Nephron (organoid): ENCODE data around the gene COL12A1.
A peak's percentile ranks its signal among the peaks of the same experiment; 100 is the strongest.

Experiments
- H3K27ac Mint-ChIP-seq, 3 experiments: 2 replicates each; pipeline ENCODE4 v1.8.0; 2020; ENCODE audit warnings: mixed read lengths in 3 of 3, mild to moderate bottlenecking in 2 of 3, moderate library complexity in 1 of 3
- H3K27me3 Mint-ChIP-seq: 2 replicates; pipeline ENCODE4 v1.8.0; 2021; ENCODE audit warnings: low read depth, mild to moderate bottlenecking, moderate library complexity, mixed read lengths
- H3K36me3 Mint-ChIP-seq: 2 replicates; pipeline ENCODE4 v1.8.0; 2020; ENCODE audit warnings: low read depth, mixed read lengths
- H3K4me1 Mint-ChIP-seq: 2 replicates; pipeline ENCODE4 v1.8.0; 2020; ENCODE audit warnings: mixed read lengths
- H3K4me3 Mint-ChIP-seq, 3 experiments: 2 replicates each; pipeline ENCODE4 v1.8.0; 2020; ENCODE audit warnings: mild to moderate bottlenecking in 3 of 3, mixed read lengths in 3 of 3, moderate library complexity in 2 of 3
- H3K9me3 Mint-ChIP-seq: 2 replicates; pipeline ENCODE4 v1.8.0; 2020; ENCODE audit warnings: mixed read lengths
- TF ChIP-seq, protein P1 (sequence below), 3 experiments: fragments of 200-600 bp; sonication (generic); IDR thresholded peaks; one replicate each; pipeline ENCODE4 v1.5.0; 2021; ENCODE audit warnings: antibody characterized with exemption in 3 of 3; ENCODE audit not compliant: unreplicated experiment in 3 of 3

COL12A1 gene

DNA sequence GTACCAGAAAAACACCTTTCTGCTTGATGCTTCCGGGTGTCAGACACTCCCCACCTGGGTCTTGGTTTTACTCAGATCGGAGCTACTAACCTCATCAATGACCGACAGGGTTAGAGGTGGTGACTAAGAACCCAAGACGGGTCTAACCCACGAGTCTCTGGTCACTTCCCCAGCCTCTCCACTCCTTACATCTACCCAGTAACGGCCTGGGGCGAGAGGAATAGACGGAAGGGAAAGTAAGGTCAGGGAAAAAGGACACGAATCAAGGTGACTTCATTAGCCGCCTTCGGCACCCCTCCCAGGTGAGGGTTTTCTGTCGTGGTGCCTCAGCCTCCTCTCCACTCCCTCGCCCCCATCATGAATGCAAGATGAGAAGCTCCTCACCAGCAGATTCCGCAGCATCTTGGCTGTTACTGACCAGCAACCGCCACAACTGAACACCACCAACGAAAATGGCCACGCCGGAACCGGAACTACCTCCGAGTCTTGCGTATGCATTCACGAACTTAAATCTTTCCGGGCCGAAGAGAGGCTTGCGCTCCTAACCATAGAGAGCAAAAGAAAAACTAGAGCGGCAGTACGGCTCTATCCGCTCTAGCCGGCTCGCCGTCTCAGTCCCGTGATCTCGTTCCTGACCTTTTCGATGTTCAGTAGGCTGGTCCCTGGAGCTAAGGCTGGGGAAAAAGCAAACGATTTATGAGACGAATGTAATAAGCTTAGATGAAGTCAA, 37.6 kb upstream of the COL12A1 start, which contains the start of gene COX7A2:
Gene COX7A2 (minus strand): TSS at position 469 of the 730 bp plus-strand sequence. CDS start 67 bp downstream, at position 402.
- Mint-ChIP-seq H3K4me1 (peaks cover 32% of the 10 kb centered on the region), H3K36me3 (peaks cover 34% of the 10 kb centered on the region), H3K27me3 (no peaks in the 10 kb centered on the region), H3K27ac (peak within 1 kb of the TSS; percentile 99), H3K9me3 (no peaks in the 10 kb centered on the region), H3K4me3 (peak within 1 kb of the TSS; percentile 98 to 100 (median 98))
- TF ChIP-seq, protein P1, sequence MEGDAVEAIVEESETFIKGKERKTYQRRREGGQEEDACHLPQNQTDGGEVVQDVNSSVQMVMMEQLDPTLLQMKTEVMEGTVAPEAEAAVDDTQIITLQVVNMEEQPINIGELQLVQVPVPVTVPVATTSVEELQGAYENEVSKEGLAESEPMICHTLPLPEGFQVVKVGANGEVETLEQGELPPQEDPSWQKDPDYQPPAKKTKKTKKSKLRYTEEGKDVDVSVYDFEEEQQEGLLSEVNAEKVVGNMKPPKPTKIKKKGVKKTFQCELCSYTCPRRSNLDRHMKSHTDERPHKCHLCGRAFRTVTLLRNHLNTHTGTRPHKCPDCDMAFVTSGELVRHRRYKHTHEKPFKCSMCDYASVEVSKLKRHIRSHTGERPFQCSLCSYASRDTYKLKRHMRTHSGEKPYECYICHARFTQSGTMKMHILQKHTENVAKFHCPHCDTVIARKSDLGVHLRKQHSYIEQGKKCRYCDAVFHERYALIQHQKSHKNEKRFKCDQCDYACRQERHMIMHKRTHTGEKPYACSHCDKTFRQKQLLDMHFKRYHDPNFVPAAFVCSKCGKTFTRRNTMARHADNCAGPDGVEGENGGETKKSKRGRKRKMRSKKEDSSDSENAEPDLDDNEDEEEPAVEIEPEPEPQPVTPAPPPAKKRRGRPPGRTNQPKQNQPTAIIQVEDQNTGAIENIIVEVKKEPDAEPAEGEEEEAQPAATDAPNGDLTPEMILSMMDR (IDR thresholded peaks at IDR 0.05; ENCODE audit: unreplicated experiment in 3 of 3) = no peak

DNA sequence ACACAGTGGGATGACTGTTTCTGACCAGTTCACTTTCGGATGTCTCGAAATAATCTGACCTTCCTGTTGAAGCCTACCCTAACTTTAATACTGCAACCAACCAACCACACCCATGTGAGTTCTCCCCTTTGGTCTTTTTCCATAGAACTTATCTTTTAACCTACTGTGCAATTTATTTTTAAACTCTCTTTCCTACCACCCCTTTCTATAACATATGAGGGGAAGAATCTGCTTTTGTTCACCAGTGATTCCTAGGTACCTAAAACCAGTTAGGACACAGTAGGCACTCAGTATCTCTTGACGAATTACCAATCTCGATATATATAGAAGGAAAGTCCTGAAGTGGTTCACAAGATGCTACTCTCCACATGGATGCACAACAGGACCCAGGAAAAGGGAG, 30.8 kb upstream of the COL12A1 start:
- Mint-ChIP-seq H3K4me1 (peaks cover 50% of the 10 kb centered on the region), H3K4me3 (no peak overlapping the region), H3K9me3 (no peaks in the 10 kb centered on the region), H3K27ac (peak overlapping the region in 1 of 3 experiments; percentile 18), H3K27me3 (no peaks in the 10 kb centered on the region), H3K36me3 (peaks cover 39% of the 10 kb centered on the region)
- TF ChIP-seq, protein P1 (IDR thresholded peaks at IDR 0.05; ENCODE audit: unreplicated experiment in 3 of 3) = no peak

DNA sequence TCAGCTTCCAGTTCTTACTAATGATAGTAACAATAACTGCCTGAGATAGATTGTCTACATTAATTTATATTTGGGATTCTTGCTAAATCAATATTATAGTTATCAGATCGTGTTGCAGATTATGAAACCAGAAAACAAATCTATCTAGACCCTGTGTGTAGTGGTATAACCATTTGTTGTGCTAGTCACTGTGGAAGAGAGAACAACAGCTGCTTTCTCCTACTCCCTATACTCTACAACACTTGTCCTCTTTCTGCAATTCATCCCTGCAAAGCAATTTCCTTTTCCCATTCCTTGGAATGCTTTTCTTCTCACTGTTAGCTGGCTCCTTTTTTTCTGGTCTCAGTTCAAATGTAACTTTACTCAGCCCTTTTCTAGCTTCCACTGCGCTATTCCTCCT, 29.4 kb upstream of the COL12A1 start:
- Mint-ChIP-seq H3K27ac (peak overlapping the region; percentile 46 to 69 (median 68)), H3K4me1 (peaks cover 55% of the 10 kb centered on the region), H3K4me3 (no peak overlapping the region), H3K36me3 (peaks cover 27% of the 10 kb centered on the region), H3K9me3 (no peaks in the 10 kb centered on the region), H3K27me3 (no peaks in the 10 kb centered on the region)
- TF ChIP-seq, protein P1 (IDR thresholded peaks at IDR 0.05; ENCODE audit: unreplicated experiment in 3 of 3) = no peak

DNA sequence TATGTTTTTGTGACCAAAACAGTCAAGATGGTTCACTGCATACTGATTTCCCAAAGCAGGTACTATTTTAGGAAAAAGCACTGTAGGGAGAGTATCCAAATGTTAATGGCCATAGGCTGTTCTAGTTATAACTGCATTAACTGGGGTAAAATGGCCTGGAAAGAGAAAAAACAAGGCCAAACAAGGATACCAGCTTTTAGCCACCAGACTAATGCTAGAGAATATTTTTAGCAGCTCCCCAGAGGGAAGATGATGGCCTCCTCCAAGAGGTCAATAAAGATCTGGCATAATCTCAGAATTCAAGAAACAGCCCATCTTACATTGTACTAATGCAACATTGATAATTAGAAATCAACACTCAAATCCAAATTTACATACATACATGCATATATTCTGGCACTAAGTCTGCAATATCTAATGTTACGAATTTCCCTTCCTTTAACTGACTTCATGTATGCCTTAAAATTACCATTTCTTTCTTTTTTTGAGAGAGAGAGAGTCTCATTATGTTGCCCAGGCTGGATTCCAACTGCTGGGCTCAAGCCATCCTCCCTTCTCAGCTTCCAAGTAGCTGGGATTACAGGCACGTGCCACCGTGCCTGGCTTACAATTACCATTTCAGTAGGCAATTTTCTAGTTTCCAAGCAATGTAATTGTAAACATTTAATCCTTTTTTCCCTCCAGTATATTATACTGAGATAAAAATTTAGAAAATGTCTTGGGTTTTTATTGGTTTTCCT, 28.4 kb upstream of the COL12A1 start:
- TF ChIP-seq, protein P1 (IDR thresholded peaks at IDR 0.05; ENCODE audit: unreplicated experiment in 3 of 3) = no peak
- Mint-ChIP-seq H3K4me3 (no peak overlapping the region), H3K4me1 (peaks cover 57% of the 10 kb centered on the region), H3K9me3 (no peaks in the 10 kb centered on the region), H3K36me3 (peaks cover 18% of the 10 kb centered on the region), H3K27me3 (no peaks in the 10 kb centered on the region), H3K27ac (peak overlapping the region in 2 of 3 experiments; percentile 35 to 69)

DNA sequence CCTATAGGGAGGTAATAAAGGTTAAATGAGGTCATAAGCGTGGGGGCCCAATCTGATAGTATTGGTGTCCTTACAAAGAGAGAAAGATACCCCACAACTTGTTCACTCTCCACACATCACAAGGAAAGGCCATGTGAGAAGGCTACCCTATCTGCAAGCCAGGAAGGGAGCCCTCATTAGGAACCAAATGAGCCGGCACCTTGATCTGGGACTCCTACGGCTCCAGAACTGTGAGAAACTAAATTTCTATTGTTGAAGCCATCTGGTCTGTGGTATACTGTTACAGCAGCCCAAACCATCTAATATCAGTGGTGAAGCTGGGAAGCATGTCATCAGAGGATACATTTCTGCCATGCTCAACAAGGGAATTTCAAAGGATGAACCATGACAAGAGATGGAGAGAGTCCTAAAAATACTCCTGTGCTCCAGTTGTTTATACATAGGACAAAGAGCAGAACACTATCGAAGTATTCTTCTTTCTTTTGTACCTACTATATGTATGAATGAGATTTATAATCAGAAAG, 27.3 kb upstream of the COL12A1 start:
- Mint-ChIP-seq H3K27ac (peak overlapping the region in 1 of 3 experiments; percentile 65), H3K4me1 (peaks cover 57% of the 10 kb centered on the region), H3K4me3 (no peak overlapping the region), H3K36me3 (peaks cover 11% of the 10 kb centered on the region), H3K27me3 (no peaks in the 10 kb centered on the region), H3K9me3 (no peaks in the 10 kb centered on the region)
- TF ChIP-seq, protein P1 (IDR thresholded peaks at IDR 0.05; ENCODE audit: unreplicated experiment in 3 of 3) = no peak
